Articular chondrocyte of knee joint (primary cell): ENCODE data around the gene G3BP2. TPM values are rescaled to one million over a fixed set of nuclear protein-coding genes. Genes with fewer than 3 reads are reported as not detected.

Experiments used
- small RNA-seq: library from RNA; depleted of rRNA; stranded (forward); fragments of <200 nt; gene quantifications from one replicate; pipeline ENCODE3, GENCODE V24; 2012
- total RNA-seq: library from RNA; depleted of rRNA; stranded (reverse); fragments of >200 nt; gene quantifications from 2 replicates; pipeline ENCODE4 v1.2.3, GENCODE V29; 2012

The G3BP2 gene
- 136 and 145 TPM in 2 replicates for total RNA-seq

DNA sequence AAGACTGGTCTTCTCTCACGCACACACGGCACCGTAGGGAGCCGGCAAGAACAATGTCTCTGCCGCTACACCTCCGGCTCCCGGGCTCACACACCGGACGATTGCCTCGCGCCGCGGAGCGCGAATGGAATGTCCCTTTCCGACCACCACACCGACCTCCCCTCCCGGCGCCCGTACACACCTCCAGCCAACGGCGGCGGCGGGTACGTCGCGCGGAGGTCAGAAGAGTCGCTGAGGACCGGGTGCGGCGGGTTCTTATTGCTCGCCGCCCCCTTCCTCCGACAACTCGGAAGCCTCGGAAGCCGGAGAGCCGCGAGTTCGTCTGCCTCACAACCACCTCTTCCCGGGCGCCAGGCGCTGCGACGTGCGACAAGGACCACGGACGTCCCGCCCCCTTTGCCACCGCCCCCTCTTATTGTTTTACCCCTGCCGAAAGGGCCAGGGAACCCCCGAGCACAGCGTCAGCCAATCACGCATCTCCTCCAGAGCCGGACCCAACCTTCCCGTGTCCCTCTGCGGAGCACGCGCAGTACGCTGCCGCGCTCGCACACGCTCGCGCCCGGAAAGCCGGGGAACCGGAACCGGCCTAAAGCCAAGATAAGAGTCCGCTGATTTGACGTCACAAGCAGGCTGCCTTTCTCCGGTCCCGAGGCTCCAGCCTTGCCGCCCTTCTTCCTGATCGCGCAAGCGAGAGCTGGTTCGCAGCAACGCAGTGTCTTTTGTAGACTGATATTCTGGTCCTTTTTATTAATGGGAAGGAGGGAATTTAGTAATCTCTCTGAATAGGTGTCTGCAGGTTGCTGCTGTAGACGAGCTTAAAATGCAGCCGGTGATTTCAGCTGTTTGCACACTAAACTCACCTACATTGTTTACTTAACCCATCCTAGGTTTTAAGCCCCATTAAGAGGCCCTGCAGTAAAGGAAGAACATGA is at the start of gene G3BP2:
Gene G3BP2, minus strand, starts transcription at position 385 of the 932 bp plus-strand sequence. CDS start 11,386 bp downstream, outside the sequence.

GRCh38 chr4:75630174-75630936 is 42.9 kb downstream of the G3BP2 start, which contains the start of gene CDKL2:
CDKL2 (minus strand) TSS chr4:75630528; CDS start chr4:75625988, 4,540 bp downstream.

Small RNAs within 50 kb of the gene (small RNA-seq; reads per million reads assigned to genes)
- gene RF00019 = not detected

Other genes with a start within 250 kb of the G3BP2 start
- gene RCHY1, start 159.0 kb downstream of the G3BP2 start, total RNA-seq = 28.2 and 30.9 TPM in 2 replicates
- gene THAP6, start 158.9 kb downstream of the G3BP2 start, total RNA-seq = 21.9 and 23.3 TPM in 2 replicates
- gene ODAPH, start 117.3 kb downstream of the G3BP2 start, total RNA-seq = not detected in 2 replicates
- gene CDKL2, start 42.9 kb downstream of the G3BP2 start, total RNA-seq = 0.26 and 2.5 TPM in 2 replicates
- 133 and 136 TPM in 2 replicates for gene USO1, start 51.2 kb upstream of the G3BP2 start, total RNA-seq
- not detected in 2 replicates for gene PPEF2, start 229.0 kb upstream of the G3BP2 start, total RNA-seq